ENCODE results near the gene BCL2L12. TPM values are rescaled to one million over a fixed set of nuclear protein-coding genes. Genes with fewer than 3 reads are reported as not detected.

Gene BCL2L12
- total and polyA plus RNA-seq, 4 donors, result 1.6 to 15.7 (median 6.8) TPM

DNA sequence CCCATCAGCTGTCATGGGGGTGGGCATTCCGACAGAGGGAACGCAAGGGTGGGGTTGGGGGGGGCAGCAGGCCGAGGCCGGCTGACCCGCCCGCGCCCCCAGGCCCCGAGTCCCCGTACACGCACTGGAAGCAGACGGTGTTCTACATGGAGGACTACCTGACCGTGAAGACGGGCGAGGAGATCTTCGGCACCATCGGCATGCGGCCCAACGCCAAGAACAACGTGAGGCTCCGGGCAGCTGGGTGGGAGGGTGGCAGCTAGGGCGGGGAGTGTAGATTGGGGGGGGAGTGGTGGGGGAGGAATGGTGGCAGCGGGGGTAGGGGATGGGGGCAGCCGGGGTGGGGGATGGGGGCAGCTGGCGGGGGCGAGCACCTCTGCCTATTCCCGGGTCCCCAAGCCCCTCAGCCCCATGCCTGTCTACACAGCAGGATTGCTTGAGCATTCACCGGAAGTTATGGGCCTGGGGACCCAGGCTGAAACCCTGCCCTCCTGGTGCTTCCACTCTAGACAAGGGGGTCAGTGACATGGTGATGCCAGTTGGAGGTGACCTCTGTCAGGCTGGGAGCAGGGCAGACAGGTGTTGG, 20.9 kb downstream of the BCL2L12 start:
- no peak for DNase-seq (ENCODE audit: low spot score)
- H3K27ac ChIP-seq (ENCODE audit: low read depth in 1 of 2, low read length in 2 of 2), result no peak overlapping the region
- H3K4me3 ChIP-seq (ENCODE audit: low read depth in 1 of 3, low read length in 3 of 3), result no peak overlapping the region
- no peak overlapping the region for H3K9ac ChIP-seq (ENCODE audit: low read depth in 1 of 2, low read length in 2 of 2)
- no peaks in the 10 kb centered on the region for H3K9me3 ChIP-seq (ENCODE audit: control insufficient read depth in 4 of 4, low read length in 3 of 4)
- peaks cover 3 to 35% (median 16%) of the 10 kb centered on the region in 4 donors for H3K4me1 ChIP-seq (ENCODE audit: control insufficient read depth in 4 of 4, insufficient read depth in 4 of 4, low read length in 3 of 4)
- peaks cover 6 to 49% (median 16%) of the 10 kb centered on the region in 4 donors for H3K36me3 ChIP-seq (ENCODE audit: control insufficient read depth in 4 of 4, insufficient read depth in 3 of 4, low read depth in 1 of 4, low read length in 3 of 4)
- no peaks in the 10 kb centered on the region for H3K27me3 ChIP-seq (ENCODE audit: control insufficient read depth in 4 of 4, insufficient read depth in 4 of 4, low read length in 3 of 4)
- TF ChIP-seq, protein P1, sequence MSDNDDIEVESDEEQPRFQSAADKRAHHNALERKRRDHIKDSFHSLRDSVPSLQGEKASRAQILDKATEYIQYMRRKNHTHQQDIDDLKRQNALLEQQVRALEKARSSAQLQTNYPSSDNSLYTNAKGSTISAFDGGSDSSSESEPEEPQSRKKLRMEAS (IDR thresholded peaks at IDR 0.05), result no peak
- TF ChIP-seq RAD21 (IDR thresholded peaks at IDR 0.05), result no peak
- TF ChIP-seq YY1 (IDR thresholded peaks at IDR 0.05), result no peak
- TF ChIP-seq FOXA1 (IDR thresholded peaks at IDR 0.05), result no peak
- WGBS, result 96% methylated on average over 27 of the region's 27 CpGs

DNA sequence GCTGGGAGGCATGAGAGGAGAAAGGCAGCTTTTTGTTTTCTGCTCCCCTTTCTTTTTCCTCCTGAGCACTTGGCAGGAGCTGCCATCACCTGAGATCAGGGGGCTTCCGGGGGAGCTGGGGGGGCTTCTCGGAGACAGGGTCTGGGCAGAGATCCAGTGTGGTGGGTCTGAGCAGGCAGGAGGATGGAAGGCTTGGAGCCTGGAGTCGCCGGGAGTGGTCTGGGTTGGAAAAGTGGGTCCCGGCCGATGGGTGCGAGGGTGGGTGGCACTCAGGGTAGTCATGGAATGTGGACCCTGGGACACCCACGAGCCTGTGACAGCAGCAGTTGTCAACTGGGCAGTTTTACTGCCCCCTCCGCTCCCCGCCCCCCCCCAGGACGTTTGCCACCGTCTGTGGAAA, 21.4 kb downstream of the BCL2L12 start:
- DNase-seq (ENCODE audit: low spot score), result no peak
- H3K4me1 ChIP-seq (ENCODE audit: control insufficient read depth in 4 of 4, insufficient read depth in 4 of 4, low read length in 3 of 4), result peaks cover 3 to 36% (median 16%) of the 10 kb centered on the region in 4 donors
- no peaks in the 10 kb centered on the region for H3K9me3 ChIP-seq (ENCODE audit: control insufficient read depth in 4 of 4, low read length in 3 of 4)
- no peak overlapping the region for H3K27ac ChIP-seq (ENCODE audit: low read depth in 1 of 2, low read length in 2 of 2)
- no peaks in the 10 kb centered on the region for H3K27me3 ChIP-seq (ENCODE audit: control insufficient read depth in 4 of 4, insufficient read depth in 4 of 4, low read length in 3 of 4)
- TF ChIP-seq YY1 (IDR thresholded peaks at IDR 0.05) (no peak), FOXA2 (IDR thresholded peaks at IDR 0.05) (no peak), HNF4A (conservative IDR thresholded peaks at IDR 0.05) (no peak), HNF4G (IDR thresholded peaks at IDR 0.05) (no peak), TAF1 (conservative IDR thresholded peaks at IDR 0.05) (no peak), FOXA1 (IDR thresholded peaks at IDR 0.05) (no peak), RXRA (IDR thresholded peaks at IDR 0.05) (no peak)
- TF ChIP-seq, protein P2, sequence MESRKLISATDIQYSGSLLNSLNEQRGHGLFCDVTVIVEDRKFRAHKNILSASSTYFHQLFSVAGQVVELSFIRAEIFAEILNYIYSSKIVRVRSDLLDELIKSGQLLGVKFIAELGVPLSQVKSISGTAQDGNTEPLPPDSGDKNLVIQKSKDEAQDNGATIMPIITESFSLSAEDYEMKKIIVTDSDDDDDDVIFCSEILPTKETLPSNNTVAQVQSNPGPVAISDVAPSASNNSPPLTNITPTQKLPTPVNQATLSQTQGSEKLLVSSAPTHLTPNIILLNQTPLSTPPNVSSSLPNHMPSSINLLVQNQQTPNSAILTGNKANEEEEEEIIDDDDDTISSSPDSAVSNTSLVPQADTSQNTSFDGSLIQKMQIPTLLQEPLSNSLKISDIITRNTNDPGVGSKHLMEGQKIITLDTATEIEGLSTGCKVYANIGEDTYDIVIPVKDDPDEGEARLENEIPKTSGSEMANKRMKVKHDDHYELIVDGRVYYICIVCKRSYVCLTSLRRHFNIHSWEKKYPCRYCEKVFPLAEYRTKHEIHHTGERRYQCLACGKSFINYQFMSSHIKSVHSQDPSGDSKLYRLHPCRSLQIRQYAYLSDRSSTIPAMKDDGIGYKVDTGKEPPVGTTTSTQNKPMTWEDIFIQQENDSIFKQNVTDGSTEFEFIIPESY (IDR thresholded peaks at IDR 0.05), result no peak
- TF ChIP-seq, protein P3, sequence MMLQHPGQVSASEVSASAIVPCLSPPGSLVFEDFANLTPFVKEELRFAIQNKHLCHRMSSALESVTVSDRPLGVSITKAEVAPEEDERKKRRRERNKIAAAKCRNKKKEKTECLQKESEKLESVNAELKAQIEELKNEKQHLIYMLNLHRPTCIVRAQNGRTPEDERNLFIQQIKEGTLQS (IDR thresholded peaks at IDR 0.05), result no peak
- TF ChIP-seq, protein P4, sequence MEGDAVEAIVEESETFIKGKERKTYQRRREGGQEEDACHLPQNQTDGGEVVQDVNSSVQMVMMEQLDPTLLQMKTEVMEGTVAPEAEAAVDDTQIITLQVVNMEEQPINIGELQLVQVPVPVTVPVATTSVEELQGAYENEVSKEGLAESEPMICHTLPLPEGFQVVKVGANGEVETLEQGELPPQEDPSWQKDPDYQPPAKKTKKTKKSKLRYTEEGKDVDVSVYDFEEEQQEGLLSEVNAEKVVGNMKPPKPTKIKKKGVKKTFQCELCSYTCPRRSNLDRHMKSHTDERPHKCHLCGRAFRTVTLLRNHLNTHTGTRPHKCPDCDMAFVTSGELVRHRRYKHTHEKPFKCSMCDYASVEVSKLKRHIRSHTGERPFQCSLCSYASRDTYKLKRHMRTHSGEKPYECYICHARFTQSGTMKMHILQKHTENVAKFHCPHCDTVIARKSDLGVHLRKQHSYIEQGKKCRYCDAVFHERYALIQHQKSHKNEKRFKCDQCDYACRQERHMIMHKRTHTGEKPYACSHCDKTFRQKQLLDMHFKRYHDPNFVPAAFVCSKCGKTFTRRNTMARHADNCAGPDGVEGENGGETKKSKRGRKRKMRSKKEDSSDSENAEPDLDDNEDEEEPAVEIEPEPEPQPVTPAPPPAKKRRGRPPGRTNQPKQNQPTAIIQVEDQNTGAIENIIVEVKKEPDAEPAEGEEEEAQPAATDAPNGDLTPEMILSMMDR (IDR thresholded peaks at IDR 0.05; ENCODE audit: low read depth, low read length, missing input control), result no peak
- TF ChIP-seq, protein P1 (IDR thresholded peaks at IDR 0.05), result no peak
- no peak overlapping the region for H3K4me3 ChIP-seq (ENCODE audit: low read depth in 1 of 3, low read length in 3 of 3)
- peaks cover 3 to 44% (median 12%) of the 10 kb centered on the region in 4 donors for H3K36me3 ChIP-seq (ENCODE audit: control insufficient read depth in 4 of 4, insufficient read depth in 3 of 4, low read depth in 1 of 4, low read length in 3 of 4)
- no peak overlapping the region for H3K9ac ChIP-seq (ENCODE audit: low read depth in 1 of 2, low read length in 2 of 2)
- WGBS, result 81% methylated on average over 12 of the region's 12 CpGs
